SK-MEL-5 (cell line): ENCODE measurements around the gene LPAR2. TPM values are rescaled to one million over a fixed set of nuclear protein-coding genes. Genes with fewer than 3 reads are reported as not detected.
"Not testable (repeated sequence)": the region's sequence is repeated elsewhere in the genome, so short reads cannot be mapped to it uniquely, and the experiment has no call there.

Experiments
- DNase-seq: peaks from one replicate; pipeline ENCODE4 v3.0.0-alpha.2; 2016; ENCODE audit warnings: low read depth, low spot score
- in situ Hi-C: cut with HindIII; loops from 2 replicates; pipeline ENCODE4 v1.10.0; 2016; ENCODE audit warnings: low sequenced_read_pairs, high pct_unique_total_duplicates, low pct_unique_long_range_greater_than_20kb
- polyA plus RNA-seq, 2 experiments: library from polyadenylated mRNA; depleted of rRNA; stranded (reverse); fragments of >200 nt; gene quantifications; 2 replicates each; pipeline ENCODE4 v1.2.3, GENCODE V29; 2015
- total RNA-seq: library from RNA; depleted of rRNA; stranded (reverse); fragments of >200 nt; shearing (Covaris generic); gene quantifications from 2 replicates; pipeline ENCODE4 v1.2.3, GENCODE V29; 2014; rRNA removed

LPAR2 gene
- total RNA-seq: 2.5 and 3.0 TPM in 2 replicates
- 5.0 and 6.9 TPM in 2 replicates for polyA plus RNA-seq (2015; cell fraction: cytosol; rRNA removed)
- polyA plus RNA-seq (2015; cell fraction: nucleus; rRNA removed): 64.3 and 69.8 TPM in 2 replicates

DNA sequence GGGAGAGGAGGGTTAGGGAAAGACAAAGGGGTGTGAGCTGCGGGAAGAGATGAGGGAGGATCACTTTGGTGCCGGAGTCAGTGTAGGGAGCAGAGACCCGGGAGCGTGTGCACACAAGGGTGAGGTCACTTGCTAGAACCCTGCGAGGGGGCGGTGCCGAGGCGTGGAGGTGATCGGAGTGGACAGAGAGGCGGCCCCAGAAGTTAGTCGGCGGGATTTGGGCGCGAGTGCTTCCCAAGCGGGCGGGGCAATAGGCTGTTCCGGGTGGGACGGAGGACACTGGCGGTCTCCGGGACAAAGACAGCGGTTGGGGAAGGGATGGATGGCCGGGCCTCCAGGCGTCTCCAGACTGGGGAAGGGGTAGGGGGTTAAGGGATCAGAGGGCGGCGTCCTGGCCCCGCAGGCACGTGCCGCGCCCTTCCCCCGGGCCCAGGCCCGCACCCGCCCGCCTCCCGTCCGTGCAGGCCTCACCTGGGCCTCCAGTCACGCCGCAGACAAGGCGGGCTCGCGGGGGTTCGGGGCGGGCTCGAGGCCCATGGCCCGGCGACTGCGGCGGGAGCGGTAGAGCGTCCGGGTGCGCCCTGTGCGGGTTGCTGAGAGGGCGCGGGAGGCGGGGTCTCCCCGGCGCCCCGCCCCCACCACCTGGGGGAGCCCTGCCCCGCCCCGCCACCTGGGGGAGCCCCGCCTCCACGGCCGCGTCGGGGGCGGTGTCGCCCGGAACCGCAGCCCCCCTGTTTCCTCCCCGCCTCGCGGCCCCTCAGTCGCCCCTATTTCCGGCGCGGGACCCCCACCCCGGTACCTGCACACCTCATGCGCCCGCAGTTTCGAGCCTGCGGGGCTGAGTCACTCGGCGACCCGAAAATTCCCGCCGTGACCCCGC is at the start of gene LPAR2:
TSS of gene LPAR2 (minus strand) at position 600 of the 880 bp plus-strand sequence. CDS start 945 bp downstream, outside the sequence.
- in situ Hi-C loops: no loop called here
- no peak for DNase-seq

DNA sequence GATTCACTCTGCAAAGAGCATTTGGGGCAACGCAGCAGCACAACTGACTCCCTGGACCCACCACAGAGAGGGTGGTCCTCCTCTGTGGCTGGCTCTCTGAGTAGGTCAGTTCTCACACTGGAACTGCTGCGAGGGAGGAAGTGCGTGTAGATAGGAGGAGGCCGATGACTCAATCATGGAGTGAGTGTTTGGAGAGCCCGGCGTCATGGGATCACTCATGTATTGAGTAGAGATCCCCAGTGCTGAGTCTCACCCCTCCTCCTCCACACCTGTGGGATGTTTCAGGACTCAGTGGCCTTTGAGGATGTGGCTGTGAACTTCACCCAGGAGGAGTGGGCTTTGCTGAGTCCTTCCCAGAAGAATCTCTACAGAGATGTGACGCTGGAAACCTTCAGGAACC is 49.6 kb upstream of the LPAR2 start:
- no peak for DNase-seq
- in situ Hi-C loops: no loop called here

DNA sequence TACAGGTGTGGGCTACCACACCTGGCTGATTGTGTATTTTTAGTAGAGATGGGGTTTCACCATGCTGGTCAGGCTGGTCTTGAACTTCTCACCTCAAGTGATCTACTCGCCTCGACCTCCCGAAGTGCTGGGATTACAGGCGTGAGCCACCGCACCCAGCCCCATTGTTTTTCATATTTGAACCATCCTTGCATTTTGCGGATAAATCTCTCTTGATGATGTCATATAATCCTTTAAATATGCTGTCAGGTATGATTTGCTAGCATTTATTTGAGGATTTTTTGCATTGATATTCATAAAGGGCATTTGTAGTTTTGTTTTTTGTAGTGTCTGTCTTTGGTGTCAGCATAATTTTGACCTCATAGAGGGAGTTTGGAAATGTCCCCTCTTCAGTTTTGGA is 46.3 kb upstream of the LPAR2 start:
- in situ Hi-C loops: no loop called here
- DNase-seq: no peak

DNA sequence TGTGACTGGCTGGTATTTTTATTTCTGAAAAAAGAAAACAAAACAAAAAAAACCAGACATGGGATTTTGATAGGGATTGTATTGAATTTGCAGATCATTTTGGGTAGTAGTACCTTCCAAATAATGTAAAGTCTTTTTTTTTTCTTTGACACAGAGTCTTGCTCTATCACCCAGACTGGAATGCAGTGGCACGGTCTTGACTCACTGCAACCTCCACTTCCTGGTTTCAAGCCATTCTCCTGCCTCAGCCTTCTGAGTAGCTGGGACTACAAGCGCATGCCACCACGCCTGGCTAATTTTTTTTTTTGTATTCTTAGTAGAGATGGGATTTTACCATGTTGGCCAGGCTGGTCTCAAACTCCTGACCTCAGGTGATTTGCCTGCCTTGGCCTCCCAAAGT is 44.8 kb upstream of the LPAR2 start:
- in situ Hi-C loops: no loop called here
- DNase-seq: no peak

DNA sequence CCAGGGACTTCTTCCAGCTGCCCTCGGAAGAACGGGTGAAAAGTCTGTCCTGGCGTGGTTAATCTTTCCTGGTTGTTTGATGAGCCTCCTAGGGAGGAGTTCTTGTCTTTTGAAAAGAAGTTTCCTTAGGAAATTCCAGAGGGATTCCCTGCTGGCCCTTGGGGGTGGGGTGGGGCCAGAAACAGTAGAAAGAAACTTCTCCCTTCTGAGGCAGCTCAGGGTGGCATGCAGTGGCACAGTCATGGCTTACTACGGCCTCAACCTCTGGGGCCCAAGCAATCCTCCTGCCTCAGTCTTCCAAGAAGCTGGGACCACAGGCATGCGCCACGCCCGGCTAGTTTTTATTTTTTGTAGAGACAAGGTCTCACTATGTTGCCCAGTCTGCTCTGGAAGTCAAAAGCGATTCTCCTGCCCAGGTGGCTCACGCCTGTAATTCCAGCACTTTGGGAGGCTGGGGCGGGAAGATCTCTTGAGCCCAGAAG is 42.1 kb upstream of the LPAR2 start:
- in situ Hi-C loops: no loop called here
- no peak for DNase-seq

DNA sequence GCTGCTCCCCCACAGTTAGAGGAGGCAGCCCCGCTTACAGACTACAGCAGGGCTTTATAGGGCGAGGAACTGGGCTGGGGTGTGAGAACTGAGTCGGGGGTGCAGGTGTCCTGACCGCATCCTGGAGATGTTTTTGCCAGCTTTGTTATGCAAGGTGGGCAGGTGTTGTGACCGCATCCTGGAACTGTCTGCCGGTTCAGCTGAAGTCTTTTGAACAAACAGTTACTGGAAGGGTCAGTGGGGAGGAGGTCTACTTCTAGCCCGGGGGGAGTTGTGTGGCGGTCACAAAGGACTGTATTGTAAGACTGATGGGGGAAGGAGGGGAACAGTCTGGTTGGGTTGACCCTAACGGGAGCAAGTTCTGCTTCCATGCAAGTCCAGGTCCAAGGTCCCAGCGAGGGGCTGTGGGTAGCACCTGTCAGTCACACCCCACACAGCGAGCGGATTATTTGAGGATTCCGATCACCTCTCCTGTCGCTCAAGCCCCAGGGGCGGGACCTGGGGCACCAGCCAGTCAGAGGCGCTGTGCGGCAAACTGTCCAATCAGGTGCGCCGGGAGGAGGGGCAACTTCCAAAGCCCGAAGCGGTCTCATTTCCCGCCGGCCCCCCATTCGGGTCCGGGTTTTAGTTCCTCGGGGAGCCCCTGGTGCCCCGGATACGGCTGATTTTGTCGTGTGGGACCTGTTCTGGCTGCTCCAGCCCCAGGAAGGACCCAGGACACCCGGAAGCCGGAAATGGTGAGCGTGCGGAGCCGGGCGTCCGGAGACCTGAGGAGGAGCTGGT is 40.4 kb upstream of the LPAR2 start, which contains the start of gene ZNF101:
TSS of gene ZNF101 (plus strand) at position 610 of the 783 bp plus-strand sequence. CDS start at position 735, 125 bp downstream.
- peak; percentile 84 for DNase-seq
- in situ Hi-C loops: no loop called here

DNA sequence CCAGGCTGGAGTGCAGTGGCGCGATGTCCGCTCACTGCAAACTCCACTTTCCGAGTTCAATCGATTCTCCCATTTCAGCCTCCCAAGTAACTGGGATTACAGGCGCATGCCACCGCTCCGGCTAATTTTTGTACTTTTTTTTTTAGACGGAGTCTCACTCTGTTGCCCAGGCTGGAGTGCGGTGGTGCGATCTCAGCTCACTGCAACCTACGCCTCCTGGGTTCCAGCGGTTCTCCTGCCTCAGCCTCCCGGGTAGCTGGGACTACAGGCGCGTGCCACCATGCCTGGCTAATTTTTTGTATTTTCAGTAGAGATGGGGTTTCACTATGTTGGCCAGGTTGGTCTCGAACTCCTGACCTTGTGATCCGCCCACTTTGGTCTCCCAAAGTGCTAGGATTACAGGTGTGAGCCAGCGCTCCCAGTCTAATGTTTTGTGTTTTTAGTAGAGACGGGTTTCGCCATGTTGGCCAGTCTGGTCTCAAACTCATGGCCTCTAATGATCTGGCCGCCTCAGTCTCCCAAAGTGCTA is 37.5 kb upstream of the LPAR2 start:
- in situ Hi-C loops, DNase-seq: not testable (repeated sequence)

DNA sequence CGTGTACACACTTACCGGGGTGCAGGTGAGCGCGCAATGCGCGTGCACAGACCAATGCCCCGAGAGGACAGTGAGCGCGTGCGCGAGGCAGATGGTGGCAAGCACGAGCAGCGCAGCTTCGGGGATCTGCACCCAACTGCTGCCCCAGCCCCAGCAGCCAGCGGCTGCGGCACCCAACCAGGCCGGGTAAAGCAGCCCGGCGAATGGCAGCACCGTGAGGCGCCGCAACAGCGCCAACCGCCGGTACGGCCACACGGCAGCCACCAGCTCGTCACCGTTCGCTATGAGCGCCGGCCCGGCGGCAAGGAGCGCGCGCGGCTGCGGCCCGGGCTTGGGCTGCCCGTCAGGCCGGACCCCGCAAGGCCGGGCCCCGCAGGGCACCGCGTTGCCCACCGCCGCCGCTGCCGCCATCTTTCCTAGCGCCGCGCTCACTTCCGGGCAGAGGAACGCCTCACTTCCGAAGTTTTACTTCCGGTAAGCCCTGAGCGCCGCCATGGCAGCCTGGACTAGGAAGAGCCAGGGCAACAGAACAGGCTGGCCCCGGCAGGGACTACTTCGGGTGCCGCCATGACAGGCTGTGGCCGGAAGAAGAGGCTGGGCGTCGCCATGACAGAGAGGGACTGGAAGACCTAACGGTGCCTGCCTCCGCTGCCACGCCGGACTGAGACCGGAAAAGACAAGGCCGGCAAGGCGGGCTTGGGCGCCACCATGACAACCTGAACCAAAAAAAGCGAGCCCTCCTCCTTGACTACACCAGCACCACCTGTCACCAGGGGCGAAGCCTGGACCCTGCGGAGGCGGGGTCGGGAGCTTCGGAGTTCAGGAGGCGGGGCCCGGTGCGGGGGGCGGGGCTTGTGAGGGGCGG is 35.5 kb upstream of the LPAR2 start, which contains the start of gene ATP13A1:
TSS of gene ATP13A1 (minus strand) at position 421 of the 865 bp plus-strand sequence. CDS start at position 411, 10 bp downstream.
- in situ Hi-C loops: no loop called here
- DNase-seq: peak; percentile 96

DNA sequence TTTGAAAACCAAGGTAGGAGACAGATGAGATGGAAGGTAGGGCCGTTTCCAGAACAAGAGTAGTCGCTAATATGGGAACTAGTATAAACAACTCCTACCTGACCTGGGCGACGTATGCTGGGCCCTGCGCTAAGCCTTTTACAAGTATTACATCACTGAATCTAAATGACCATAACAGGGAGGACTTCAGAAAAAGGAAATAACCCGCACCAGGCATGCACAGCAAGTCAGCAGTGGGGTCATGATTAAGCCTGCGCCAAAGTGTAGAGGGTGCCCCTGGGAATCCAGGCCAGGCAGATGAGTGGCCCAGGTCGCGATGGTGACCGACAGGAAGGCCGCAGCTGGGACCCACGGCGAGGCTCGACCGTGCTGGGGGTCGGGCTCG is 34.8 kb upstream of the LPAR2 start:
- in situ Hi-C loops: no loop called here
- DNase-seq: no peak

DNA sequence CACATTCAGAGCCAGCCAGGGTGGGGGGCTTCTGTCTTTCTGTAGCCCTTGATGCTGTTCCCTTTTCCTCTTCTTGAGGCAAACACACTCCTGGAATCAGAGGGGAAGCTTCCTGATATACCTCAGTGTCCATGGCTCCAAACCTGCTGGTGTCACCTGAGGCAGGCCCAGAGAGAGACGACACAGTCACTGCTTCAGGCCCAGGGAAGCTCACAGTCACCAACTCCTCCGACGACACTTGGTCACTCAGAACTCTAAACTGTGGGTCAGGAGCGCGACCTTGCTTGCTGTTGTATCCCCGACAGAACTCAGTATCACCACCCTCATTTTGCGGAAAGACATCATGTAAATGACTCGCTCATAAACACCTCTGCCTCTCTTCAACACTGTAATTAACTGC is 34.3 kb upstream of the LPAR2 start:
- DNase-seq: no peak
- in situ Hi-C loops: no loop called here

DNA sequence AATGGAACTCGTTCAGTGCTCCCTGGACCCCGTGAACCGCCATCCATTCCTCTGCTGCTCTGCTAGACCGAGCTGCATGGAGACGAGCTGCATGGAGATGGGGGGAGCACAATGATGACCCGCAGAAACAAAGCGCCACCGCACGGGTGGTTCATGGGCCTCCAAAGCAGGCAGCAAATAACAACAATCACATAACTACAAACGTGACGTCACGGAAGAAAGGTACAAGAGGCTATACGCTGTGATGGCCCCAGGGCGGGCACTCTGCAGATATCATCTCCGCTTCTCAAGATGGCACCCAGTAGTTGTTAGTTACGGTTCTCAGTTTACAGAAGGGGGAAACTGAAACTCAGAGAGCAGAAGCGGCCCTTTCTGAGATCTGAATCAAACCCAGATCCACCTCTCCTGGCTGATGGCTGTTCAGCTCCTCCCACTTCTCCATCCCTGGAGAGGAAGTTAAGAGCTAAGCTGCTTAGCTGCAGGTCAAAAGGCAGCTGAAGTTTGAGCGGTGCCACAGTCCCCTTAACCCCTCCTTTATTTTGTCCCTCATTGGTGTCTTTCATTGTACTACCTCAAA is 33.7 kb upstream of the LPAR2 start:
- DNase-seq: no peak

DNA sequence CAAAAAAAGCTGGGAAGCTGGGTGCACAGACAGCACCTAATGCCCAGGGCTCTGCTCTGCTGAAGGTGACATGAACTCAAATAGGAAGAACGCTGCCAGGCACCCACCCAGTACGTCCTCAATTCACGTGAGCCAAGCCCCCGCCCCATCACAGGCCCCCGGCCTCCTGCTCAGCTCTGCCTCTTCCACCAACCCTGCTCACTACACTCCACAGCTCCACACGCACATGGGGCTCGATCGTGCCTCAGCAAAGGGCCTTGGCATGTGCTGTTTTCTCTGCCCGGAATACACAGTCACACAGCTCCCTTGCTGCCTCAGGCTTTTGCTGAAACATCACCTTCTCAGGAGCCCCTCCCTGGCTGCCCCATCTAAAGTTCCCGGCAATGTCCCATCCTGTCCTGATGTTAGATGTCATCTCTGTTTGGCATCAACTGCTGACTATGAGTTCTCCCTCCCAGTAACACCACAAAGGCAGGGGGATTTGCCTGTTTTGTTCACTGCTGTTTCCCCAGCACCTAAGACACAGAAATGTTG is 33.2 kb upstream of the LPAR2 start:
- in situ Hi-C loops: no loop called here
- DNase-seq: no peak

More for the DNA sequence above, 33.7 kb upstream of the LPAR2 start:
- in situ Hi-C loops: no loop called here

DNA sequence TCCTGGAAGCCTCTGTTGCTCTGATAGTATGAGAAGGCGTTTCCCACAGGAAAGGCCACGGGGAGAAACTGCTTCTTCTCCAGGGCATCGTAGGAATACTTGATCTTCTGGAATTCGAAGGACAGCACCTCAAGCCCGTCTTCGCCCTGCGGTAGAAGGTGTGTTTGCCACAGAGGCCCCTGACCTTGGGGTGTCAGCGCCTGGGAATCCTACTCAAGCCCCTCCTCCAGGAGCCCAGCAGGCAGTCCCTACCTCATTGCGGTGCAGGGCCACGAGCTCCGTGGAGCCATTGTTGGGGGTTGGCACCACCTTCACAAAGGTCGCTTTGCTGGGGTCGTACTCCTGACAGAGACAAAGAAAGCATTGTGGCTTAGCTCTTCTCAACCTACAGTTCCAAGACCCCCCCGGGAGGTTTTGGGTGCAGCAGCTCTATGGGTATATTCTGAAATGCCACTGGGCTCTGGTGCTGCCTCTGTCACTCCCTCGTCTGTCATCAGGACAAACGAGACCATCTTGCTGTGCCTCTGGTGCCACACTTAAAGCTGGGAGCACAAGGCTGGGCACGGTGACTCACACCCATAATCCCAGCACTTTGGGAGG is 31.7 kb upstream of the LPAR2 start:
- in situ Hi-C loops: no loop called here
- no peak for DNase-seq

DNA sequence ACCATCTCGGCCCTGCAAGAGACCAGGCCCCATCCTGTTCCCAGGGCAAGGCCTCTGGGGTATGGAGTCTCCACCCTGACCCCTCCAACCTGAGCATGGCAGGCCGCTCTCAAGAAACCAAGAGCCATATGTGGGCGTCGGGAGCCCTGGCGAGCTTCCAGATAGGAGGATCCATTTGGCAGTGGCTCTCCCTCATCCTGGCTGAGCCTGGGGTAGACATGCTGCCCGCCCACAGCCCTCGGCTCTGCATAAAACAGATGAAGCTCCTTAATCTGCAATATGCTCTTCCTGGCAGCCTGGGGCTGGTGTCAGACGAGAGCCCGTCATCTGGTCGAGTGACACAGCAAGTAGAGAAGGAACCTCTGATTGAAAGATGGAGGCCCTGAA is 29.4 kb upstream of the LPAR2 start:
- DNase-seq: no peak
- in situ Hi-C loops: no loop called here

DNA sequence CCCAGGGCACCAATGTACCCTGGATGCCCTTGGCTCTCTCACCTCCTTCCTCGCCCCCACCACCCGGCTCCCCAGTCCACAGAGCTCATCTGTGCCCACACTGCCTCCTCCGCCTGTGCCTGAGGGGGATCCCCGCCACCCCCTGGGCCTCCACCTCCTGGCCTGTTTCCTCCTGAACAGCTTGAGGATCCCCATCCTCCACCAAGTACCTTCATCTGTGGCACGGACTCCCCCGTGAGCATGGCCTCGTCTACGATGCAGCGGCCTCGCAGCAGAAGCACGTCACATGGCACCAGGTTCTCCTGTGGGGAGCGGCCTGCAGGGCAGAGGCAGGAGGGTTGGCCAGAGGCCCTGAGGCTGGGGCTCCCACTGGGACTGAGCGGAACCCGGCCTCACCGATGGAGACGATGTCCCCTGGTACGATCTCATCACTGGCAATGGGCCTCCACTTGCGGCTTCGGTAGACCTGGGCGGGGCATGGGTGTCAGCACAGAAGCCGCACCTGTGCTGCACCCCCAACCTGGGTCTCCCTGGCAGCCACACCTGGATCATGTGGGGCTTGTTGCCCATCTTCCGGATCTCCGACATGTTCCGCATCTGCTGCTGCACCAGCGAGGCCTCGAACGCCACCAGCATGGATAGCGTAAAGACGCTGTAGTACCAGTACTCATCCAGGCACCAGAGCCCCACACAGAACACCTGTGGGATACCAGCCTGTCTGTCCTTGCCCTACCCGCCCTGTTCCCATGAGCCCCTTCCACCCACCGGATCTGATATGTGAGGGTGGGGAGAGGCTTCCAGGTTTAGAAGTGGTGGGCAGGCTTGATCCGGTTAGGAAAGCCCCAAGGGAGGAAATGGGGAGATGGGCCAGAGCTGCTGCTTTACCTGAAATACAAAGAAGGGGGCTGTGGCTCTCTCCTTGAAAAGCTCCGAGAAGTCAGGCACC is 28.7 kb upstream of the LPAR2 start:
- DNase-seq: no peak
- in situ Hi-C loops: no loop called here
